HG03025 (cell line): ENCODE measurements around the gene TNS2.
"Not testable (repeated sequence)": the region's sequence is repeated elsewhere in the genome, so short reads cannot be mapped to it uniquely, and the experiment has no call there.

Experiments
- ATAC-seq: cut with Tn5 transposase; IDR thresholded peaks from one replicate; pipeline ENCODE4 v1.9.1; 2021; ENCODE audit warnings: mild to moderate bottlenecking, moderate library complexity; ENCODE audit not compliant: unreplicated experiment, low FRiP score

TNS2 gene

DNA sequence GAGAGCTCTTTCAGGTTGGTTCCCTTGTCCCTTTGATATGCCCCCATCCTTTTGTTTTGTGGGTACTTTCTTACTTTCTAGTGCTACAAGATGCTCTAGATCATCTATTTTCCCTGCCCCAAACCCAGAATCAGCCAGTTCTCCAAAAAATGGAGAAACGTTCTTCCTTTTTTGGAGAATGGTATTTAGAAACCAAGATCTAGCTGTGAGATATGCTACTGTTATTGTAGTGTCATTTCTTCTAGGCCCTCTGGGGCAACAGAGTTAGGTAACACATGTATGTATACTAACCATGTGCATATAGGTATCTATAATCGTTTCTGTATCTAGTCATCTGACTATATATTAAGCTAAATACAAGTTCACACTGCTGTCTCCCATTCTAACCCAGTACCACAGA is 40.7 kb downstream of the TNS2 start:
- ATAC-seq: no peak

DNA sequence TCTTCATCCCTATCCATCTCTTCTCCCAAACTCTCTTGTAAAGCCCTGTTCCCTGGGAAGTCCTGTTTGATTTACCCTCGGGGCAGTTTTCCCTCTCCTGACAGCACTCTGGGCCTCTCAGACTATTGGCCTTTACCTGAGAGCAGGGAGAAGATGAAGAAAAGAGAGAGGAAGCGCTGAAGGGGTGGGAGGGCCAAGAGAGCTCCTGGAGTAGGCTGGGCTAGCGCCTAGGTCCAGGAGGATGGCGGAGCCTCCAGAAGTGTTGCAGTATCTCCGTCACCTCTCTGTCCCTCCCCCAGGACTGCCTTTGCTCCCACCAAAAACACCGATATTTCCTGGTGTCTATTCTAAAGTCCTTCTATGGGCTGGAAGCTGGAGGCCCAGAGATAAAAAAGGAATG is 41.9 kb downstream of the TNS2 start:
- no peak for ATAC-seq

DNA sequence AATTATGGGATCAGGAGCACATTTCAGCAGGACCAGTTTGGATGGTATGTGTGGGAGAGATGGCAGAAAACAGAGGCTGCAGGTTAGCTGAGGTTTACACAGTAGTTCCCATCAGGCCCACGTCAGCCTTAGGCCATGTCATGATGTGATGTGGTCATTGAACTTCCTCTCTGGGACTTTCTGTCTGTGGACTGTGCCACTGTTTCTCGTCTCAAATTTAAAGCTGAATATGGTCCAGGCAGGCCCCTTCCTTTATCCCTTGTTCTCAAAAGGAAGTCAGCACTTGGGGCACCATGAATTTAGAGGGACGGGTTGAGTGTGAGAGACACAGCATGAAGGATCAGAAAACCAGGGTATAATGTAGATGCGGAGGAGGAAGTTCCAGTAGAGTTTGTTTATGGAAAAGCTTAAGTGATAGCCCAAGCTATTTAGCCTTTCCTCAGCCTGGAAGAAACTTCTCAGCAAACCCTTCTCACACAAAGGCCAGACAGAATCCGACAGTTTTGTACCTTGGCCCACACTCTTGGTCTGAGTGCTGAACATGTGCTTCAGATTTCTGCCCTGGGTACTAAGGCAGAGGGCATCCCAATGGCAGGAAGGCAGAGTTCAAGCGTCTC is 44.0 kb downstream of the TNS2 start:
- ATAC-seq: no peak

- no peak for ATAC-seq
Observed at GRCh38 chr12:53094394-53094787, 44.5 kb downstream of the TNS2 start.

GRCh38 chr12:53094796-53095595 is 45.1 kb downstream of the TNS2 start:
- ATAC-seq: not testable (repeated sequence)

DNA sequence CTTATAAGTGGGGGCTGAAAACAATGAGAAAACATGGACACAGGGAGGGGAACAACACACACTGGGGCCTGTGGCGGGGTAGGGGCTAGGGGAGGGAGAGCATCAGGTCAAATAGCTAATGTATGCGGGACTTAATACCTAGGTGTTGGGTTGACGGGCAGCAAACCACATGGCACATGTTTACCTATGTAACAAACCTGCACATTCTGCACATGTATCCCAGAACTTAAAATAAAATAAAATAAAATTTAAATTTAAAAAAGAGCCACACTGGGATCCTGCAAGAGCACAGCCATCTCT is 45.7 kb downstream of the TNS2 start:
- not testable (repeated sequence) for ATAC-seq

- ATAC-seq: no peak
Observed at GRCh38 chr12:53096089-53096741, 46.4 kb downstream of the TNS2 start.

- no peak for ATAC-seq
Observed at GRCh38 chr12:53096759-53097158, 46.9 kb downstream of the TNS2 start.

GRCh38 chr12:53097207-53097563 is 47.3 kb downstream of the TNS2 start:
- no peak for ATAC-seq

GRCh38 chr12:53097564-53098353 is 47.9 kb downstream of the TNS2 start, which contains the start of gene IGFBP6:
IGFBP6 (plus strand) TSS chr12:53097667; CDS start chr12:53097718, 51 bp downstream.
- ATAC-seq: no peak

GRCh38 chr12:53098354-53098981 is 48.6 kb downstream of the TNS2 start:
- no peak for ATAC-seq

DNA sequence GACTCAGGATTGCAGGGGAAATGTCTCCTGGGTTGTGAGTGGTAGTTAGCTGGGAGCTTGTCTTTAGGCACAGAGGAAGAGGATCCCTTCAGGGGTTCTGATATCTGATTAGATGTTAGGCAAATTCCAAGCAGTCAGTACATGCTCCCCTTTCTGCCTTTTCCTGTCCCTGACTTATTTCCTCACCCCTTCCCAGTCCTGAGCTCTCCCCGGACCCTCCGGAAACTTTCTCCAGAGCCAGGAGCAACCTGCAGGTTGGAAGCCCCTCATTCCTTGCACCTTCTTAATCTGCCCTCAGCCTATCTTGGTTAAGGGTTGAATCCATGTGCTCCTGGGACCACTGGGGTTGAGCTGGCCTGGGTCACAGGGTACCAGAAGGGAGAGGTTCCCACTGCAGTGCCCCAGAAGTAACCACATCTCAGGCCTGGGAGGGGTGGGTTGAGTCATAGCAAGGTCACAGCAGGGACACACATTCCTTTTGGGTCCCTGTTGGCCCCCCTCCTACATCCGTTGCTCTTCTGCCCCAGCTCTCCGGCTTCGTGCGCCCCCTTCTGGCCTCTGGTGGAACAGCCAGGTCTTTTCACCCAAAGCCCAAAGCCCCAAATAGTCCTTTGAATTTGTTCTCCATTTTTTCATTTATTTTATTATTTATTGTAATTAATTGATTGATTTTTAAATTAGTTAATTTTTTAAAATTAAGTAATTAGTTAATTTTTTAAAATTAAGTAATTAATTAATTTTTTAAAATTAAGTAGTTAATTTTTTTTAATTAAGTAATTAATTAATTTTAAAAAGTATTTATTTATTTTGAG is 49.4 kb downstream of the TNS2 start:
- no peak for ATAC-seq

DNA sequence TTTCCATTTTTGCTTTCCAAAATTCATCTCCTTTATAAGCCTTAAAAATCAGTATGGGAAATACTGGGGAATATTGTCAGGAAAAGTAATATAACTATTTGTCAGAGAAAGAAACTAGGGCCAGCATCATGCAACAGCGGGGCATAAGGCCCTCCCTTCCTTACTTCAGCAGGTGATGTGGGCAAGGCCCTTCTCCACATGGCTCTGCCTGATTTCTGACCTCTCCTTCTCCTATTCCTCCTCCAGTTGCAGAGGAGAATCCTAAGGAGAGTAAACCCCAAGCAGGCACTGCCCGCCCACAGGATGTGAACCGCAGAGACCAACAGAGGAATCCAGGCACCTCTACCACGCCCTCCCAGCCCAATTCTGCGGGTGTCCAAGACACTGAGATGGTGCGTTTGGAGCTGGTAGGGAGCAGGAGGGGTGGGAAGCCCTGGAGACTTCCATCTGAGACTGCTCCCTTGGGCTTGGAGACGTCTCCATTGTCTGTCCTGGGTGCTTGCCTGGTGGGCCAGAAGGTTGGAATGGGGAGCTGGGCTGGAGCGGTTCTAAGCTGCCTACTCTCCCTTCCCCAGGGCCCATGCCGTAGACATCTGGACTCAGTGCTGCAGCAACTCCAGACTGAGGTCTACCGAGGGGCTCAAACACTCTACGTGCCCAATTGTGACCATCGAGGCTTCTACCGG is 50.7 kb downstream of the TNS2 start:
- ATAC-seq: no peak

- no peak for ATAC-seq
Observed at GRCh38 chr12:53101266-53101665, 51.4 kb downstream of the TNS2 start.

DNA sequence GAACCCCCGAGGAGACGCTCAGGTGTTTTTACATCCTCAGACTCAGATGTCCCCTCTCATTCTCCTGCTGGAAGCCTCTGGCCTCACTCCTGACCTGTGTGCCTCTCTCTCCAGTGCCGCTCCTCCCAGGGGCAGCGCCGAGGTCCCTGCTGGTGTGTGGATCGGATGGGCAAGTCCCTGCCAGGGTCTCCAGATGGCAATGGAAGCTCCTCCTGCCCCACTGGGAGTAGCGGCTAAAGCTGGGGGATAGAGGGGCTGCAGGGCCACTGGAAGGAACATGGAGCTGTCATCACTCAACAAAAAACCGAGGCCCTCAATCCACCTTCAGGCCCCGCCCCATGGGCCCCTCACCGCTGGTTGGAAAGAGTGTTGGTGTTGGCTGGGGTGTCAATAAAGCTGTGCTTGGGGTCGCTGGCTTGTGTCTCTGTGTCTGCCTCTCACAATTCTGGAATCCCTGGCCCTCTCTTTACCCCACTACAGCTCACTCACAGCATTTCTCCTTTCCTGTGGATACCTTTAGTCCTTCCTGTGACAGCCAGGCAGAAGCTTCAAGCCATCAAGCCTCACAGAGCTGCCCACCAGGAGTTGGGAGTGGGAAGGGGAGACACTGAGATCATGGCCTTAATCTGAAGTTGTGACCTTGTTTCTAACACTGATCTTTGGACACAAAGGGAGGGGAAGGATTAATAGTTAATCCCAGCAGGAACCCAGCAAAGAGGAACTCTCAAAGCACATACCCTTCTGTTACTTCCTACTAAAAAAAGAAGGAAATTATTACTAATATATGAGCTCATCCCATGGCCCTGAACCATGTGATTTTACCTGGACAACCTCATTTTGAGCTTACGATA is 52.3 kb downstream of the TNS2 start:
- no peak for ATAC-seq

- ATAC-seq: no peak
Observed at GRCh38 chr12:53102883-53103807, 53.3 kb downstream of the TNS2 start, which contains the start of gene SOAT2. SOAT2 (plus strand) TSS chr12:53103486; CDS start chr12:53103578, 92 bp downstream.

DNA sequence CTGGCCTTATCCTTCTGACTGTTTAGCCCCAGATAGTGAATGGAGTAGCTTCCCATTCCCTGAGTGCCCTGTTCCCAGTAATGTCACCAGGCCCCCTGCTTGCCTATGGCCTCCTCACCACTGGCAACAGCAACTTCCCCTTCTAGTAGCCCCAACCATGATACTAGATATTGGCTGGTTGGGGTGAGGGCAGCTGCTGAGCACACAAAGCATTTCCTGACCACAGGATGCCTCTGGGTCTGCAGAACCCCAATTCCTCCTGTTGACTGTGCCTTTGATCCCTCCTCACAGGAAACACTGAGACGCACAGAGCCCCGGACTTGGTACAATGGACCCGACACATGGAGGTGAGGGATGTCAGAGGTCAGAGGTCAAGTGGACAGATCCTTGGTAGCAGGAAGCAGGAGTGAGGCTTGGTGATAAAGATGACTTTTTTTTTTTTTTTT is 54.0 kb downstream of the TNS2 start:
- no peak for ATAC-seq
